GM13976 (cell line): ENCODE measurements around the gene PPP1R37.

ENCODE experiments used
- DNase-seq: peaks from one replicate; pipeline ENCODE4 v3.0.0; 2012; ENCODE audit warnings: low spot score
- CTCF ChIP-seq: IDR thresholded peaks from 2 replicates; pipeline ENCODE4 v1.5.1; 2012; ENCODE audit warnings: borderline replicate concordance, mild to moderate bottlenecking; ENCODE audit not compliant: insufficient read depth; ENCODE audit errors: extremely low read depth, missing control alignments, control extremely low read depth
- in situ Hi-C: fragments of 300-500 bp; cut with MboI; formaldehyde crosslinking; loops from one replicate; pipeline ENCODE4 v1.12.0; 2022; ENCODE audit warnings: low sequenced_read_pairs, mixed read lengths, inconsistent platforms; ENCODE audit not compliant: unreplicated experiment

Gene PPP1R37

DNA sequence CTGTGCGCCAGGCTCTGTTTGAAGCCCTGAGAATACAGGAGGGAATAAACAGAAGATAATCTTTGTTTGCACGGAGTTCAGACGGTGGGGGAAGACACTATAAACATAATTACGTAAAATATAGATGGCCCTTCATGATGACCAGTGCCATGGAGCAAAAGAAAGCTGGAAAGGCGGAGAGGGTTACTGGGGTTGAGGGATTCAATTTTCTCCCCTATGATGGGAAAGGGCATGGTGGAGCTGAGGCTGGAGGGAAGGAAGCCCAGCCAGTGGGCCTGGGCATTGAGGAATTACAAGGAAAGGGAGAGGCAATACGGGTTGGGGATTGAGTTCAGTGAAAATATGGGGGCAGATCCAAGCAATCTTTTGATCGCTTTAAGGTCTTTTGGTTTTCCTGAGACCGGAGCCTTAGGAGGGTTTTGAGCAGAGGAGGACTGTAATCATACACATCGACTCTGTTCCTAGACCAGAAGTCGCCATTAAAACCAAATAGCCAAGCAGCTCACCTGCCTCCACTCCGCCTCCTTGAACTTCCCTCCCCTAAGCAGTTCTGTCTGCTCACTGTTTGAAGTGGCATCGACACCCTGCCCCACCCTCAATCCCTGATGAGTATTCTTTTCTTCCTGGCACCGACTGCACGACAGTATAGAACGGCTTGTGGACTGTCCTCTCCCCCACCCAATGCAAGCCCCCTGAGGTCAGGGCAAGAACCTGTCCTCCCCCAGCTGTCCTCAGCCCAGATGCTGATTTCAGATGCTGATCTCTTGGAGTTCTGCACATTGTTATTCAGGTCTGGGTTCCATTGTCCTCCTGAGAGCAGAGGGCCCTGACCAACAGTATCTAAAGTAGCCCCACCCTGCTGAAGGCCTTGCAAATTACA, 15.9 kb upstream of the PPP1R37 start:
- TF ChIP-seq CTCF, result no peak
- in situ Hi-C loops, result no loop called here
- no peak for DNase-seq

- no peak for TF ChIP-seq CTCF
- no peak for DNase-seq
- in situ Hi-C loops, result no loop called here
Measured at GRCh38 chr19:45078390-45079062, 14.5 kb upstream of the PPP1R37 start.

- no peak for TF ChIP-seq CTCF
- in situ Hi-C loops, result no loop called here
- DNase-seq, result peak; percentile 85
Measured at GRCh38 chr19:45079063-45079910, 13.7 kb upstream of the PPP1R37 start, which contains the start of gene GEMIN7. Gene GEMIN7 (plus strand): TSS chr19:45079260. CDS start chr19:45090115, 10,855 bp downstream.

- no peak for DNase-seq
- in situ Hi-C loops, result no loop called here
- TF ChIP-seq CTCF, result no peak
Measured at GRCh38 chr19:45079911-45080370, 13.0 kb upstream of the PPP1R37 start.

DNA sequence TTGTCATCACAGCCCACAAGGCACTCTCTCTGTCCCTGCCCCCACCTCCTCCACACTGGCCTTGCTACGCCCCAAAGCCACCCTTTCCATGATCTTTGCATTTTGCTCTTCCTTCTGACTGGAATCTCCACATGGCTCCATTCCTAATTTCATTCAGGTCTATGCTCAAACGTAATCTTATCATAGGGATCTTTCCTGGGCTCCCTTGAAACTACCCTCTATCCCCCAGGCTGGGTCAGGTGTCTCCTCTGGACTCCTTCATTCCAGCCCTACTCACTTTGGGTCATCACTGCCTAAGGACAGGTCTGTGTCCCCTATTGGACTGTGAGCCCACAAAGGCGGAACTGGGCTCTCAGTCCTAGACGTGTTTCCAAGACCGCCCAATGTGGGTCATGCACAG, 10.8 kb upstream of the PPP1R37 start:
- TF ChIP-seq CTCF, result no peak
- in situ Hi-C loops, result no loop called here
- no peak for DNase-seq

DNA sequence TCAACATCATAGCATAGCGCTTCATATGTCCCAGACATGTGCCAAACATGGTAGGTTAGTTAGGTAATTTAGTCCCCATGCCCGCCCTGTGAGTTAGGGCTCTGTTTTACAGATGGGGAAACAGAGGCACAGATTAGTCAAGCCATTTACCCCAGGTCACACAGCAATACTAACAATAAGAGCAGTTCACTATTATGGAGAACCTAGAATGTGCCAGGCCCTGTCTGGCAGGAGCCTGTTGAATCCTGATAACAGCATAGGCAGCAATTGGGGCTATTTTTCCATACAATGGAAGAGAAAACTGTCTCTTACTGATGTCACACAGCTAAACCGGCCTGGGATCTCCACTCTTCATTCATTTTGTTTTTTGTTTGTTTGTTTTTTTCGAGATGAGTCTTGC, 6.5 kb upstream of the PPP1R37 start:
- DNase-seq, result no peak
- TF ChIP-seq CTCF, result no peak
- in situ Hi-C loops, result no loop called here
